GM12878 (cell line): ENCODE data around the gene CHMP1A. TPM values are rescaled to one million over a fixed set of nuclear protein-coding genes. Genes with fewer than 3 reads are reported as not detected.

Source experiments
- CBX5 ChIP-seq: sonication (generic); IDR thresholded peaks from 2 replicates; pipeline ENCODE4 v1.6.1; 2016; ENCODE audit warnings: low read depth, moderate library complexity, mild to moderate bottlenecking, inconsistent platforms
- CREB1 ChIP-seq: IDR thresholded peaks from 2 replicates; pipeline ENCODE4 v1.6.1; 2012; ENCODE audit warnings: low read depth, mild to moderate bottlenecking, inconsistent platforms
- FOXK2 ChIP-seq: fragments of 450-650 bp; IDR thresholded peaks from 2 replicates; pipeline ENCODE4 v1.6.1; 2017; ENCODE audit warnings: mild to moderate bottlenecking, moderate library complexity
- HCFC1 ChIP-seq: fragments of 150-350 bp; IDR thresholded peaks from 2 replicates; pipeline ENCODE4 v1.6.1; 2014; ENCODE audit warnings: low read length
- HSF1 ChIP-seq: fragments of 150-350 bp; IDR thresholded peaks from 2 replicates; pipeline ENCODE4 v1.6.1; 2014; ENCODE audit warnings: mild to moderate bottlenecking, low read depth, low read length
- IKZF1 ChIP-seq: fragments of 450-650 bp; conservative IDR thresholded peaks from 2 replicates; pipeline ENCODE4 v1.6.1; 2017; ENCODE audit warnings: antibody characterized with exemption, mild to moderate bottlenecking
- JUNB ChIP-seq: IDR thresholded peaks from 2 replicates; pipeline ENCODE4 v1.6.1; 2016; ENCODE audit warnings: antibody characterized with exemption, mild to moderate bottlenecking
- MYB ChIP-seq: fragments of 150-350 bp; IDR thresholded peaks from 2 replicates; pipeline ENCODE4 v1.6.1; 2014; ENCODE audit warnings: mild to moderate bottlenecking, low read depth, low read length, borderline replicate concordance
- NR2F1 ChIP-seq: fragments of 450-650 bp; conservative IDR thresholded peaks from 2 replicates; pipeline ENCODE4 v1.6.1; 2017; ENCODE audit warnings: mild to moderate bottlenecking
- PKNOX1 ChIP-seq: fragments of 450-650 bp; IDR thresholded peaks from 2 replicates; pipeline ENCODE4 v1.6.1; 2016; ENCODE audit warnings: mild to moderate bottlenecking
- SIN3A ChIP-seq: IDR thresholded peaks from 2 replicates; pipeline ENCODE4 v1.6.1; 2012; ENCODE audit warnings: low read depth, low read length, improper control_type of control experiment
- SMAD5 ChIP-seq: IDR thresholded peaks from 2 replicates; pipeline ENCODE4 v1.6.1; 2016; ENCODE audit warnings: antibody characterized with exemption, low read depth
- SREBF1 ChIP-seq: IDR thresholded peaks from 2 replicates; pipeline ENCODE4 v1.6.1; 2012; ENCODE audit warnings: mild to moderate bottlenecking, low read length
- SRF ChIP-seq, 2 experiments: IDR thresholded peaks; 2 replicates each; pipeline ENCODE4 v1.6.1; 2011; ENCODE audit warnings: low read depth in 2 of 2, low read length in 2 of 2, mild to moderate bottlenecking in 1 of 2, moderate library complexity in 1 of 2
- TCF12 ChIP-seq: IDR thresholded peaks from 2 replicates; pipeline ENCODE4 v1.6.1; 2011; ENCODE audit warnings: low read depth, mild to moderate bottlenecking, low read length
- ZNF207 ChIP-seq: fragments of 450-650 bp; IDR thresholded peaks from 2 replicates; pipeline ENCODE4 v1.6.1; 2014; ENCODE audit warnings: antibody characterized with exemption, mild to moderate bottlenecking, borderline replicate concordance
- ZNF24 ChIP-seq: fragments of 450-650 bp; IDR thresholded peaks from 2 replicates; pipeline ENCODE4 v1.6.1; 2017; ENCODE audit warnings: antibody characterized with exemption, mild to moderate bottlenecking
- ZNF687 ChIP-seq: fragments of 450-650 bp; IDR thresholded peaks from 2 replicates; pipeline ENCODE4 v1.6.1; 2017; ENCODE audit warnings: mild to moderate bottlenecking, moderate library complexity
- polyA plus RNA-seq, 11 experiments: library from polyadenylated mRNA; depleted of rRNA in 4 of 11; unstranded in 6 of 11; stranded (reverse) in 5 of 11; fragments of >200 nt; fragmentation: Nextera tagmentation in 4 of 11; fragmentation: Illumina TruSeq in 1 of 11; extraction: Ambion mirVana in 4 of 11; extraction: Trizol in 1 of 11; gene quantifications; 1 replicate in 1 of 11; 2 replicates in 10 of 11; pipeline versions ENCODE4 v1.2.1 to v1.2.3, GENCODE V29; 2011 to 2016; ENCODE audit warnings: inconsistent platforms in 2 of 11, missing spikeins in 2 of 11, low read depth in 1 of 11
- total RNA-seq, 4 experiments: library from RNA; depleted of rRNA in 3 of 4; stranded (reverse); fragments of >200 nt in 3 of 4; fragmentation: Illumina TruSeq in 1 of 4; extraction: Trizol in 1 of 4; gene quantifications; 2 replicates each; pipeline versions ENCODE4 v1.2.1 to v1.2.3, GENCODE V29; 2013 to 2021
- TF ChIP-seq, protein P1 (sequence below): fragments of 450-650 bp; IDR thresholded peaks from 2 replicates; pipeline ENCODE4 v1.6.1; 2017; ENCODE audit warnings: antibody characterized with exemption, mild to moderate bottlenecking, moderate library complexity

CHMP1A gene
- total and polyA plus RNA-seq, 10 of the 15 experiments (the other 5 are each of a cell fraction or from before 2014, with no cell fraction given) = 1.0 to 86.7 (median 54.7) TPM

DNA sequence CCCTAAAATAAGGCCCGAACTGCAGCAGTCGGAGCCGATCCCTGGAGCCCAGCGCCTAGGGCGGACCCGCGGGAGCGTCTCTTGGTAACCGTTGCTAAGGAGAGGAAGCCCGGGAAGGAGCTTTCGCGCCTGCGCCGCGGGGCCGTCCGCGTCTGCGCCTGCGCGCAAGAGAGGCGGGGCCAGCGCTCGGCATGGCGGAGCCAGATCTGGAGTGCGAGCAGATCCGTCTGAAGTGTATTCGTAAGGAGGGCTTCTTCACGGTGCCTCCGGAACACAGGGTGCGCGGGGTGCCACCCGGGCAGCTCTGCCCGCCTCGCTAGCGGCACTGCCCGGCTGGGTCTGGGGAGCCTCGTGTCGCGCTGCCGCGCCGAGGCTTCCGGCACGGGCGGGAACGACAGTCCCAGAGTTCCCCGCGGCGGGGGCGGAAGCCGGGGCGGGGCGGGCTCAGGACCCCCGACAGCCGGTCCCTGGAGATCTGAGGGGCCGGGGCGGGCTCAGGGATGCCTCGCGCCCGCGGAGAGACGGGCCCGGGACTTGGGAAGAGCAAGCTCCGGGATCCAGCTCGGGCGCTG is 29.1 kb upstream of the CHMP1A start, which contains the start of gene CDK10 (continued):
- TF ChIP-seq, protein P1, sequence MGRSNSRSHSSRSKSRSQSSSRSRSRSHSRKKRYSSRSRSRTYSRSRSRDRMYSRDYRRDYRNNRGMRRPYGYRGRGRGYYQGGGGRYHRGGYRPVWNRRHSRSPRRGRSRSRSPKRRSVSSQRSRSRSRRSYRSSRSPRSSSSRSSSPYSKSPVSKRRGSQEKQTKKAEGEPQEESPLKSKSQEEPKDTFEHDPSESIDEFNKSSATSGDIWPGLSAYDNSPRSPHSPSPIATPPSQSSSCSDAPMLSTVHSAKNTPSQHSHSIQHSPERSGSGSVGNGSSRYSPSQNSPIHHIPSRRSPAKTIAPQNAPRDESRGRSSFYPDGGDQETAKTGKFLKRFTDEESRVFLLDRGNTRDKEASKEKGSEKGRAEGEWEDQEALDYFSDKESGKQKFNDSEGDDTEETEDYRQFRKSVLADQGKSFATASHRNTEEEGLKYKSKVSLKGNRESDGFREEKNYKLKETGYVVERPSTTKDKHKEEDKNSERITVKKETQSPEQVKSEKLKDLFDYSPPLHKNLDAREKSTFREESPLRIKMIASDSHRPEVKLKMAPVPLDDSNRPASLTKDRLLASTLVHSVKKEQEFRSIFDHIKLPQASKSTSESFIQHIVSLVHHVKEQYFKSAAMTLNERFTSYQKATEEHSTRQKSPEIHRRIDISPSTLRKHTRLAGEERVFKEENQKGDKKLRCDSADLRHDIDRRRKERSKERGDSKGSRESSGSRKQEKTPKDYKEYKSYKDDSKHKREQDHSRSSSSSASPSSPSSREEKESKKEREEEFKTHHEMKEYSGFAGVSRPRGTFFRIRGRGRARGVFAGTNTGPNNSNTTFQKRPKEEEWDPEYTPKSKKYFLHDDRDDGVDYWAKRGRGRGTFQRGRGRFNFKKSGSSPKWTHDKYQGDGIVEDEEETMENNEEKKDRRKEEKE = no peak
- peak; percentile 86 for TF ChIP-seq IKZF1
- TF ChIP-seq SMAD5 = peak; percentile 92
- TF ChIP-seq JUNB = no peak
- TF ChIP-seq HCFC1 = peak; percentile 52; the same call in 1 of the 2 replicates
- no peak for TF ChIP-seq SREBF1
- no peak for TF ChIP-seq FOXK2
- no peak for TF ChIP-seq HSF1
- no peak for TF ChIP-seq ZNF24
- TF ChIP-seq SIN3A = peak; percentile 79; the same call in 1 of the 2 replicates
- no peak for TF ChIP-seq MYB
- TF ChIP-seq CREB1 = 0 out of 2 replicates have a peak, but pooled peaks have one; percentile 16
- TF ChIP-seq NR2F1 = no peak
- peak; percentile 86 for TF ChIP-seq ZNF687
- TF ChIP-seq ZNF207 = peak; percentile 60; the same call in 1 of the 2 replicates
- 0 out of 2 replicates have a peak, but pooled peaks have one; percentile 18 for TF ChIP-seq TCF12
- TF ChIP-seq CBX5 = no peak
- TF ChIP-seq PKNOX1 = no peak
- TF ChIP-seq SRF (IDR thresholded peaks at IDR 0.05; ENCODE audit: low read depth in 2 of 2, low read length in 2 of 2) = no peak
